Heart right ventricle (tissue), 16 donors: Measurements from ENCODE around the gene SCN7A. TPM values are rescaled to one million over a fixed set of nuclear protein-coding genes. Genes with fewer than 3 reads are reported as not detected.

Experiments used
- ATAC-seq, 8 donors: fragments of 200-7000 bp; cut with Tn5 transposase; one replicate each; pipeline ENCODE4 v1.9.1; 2020; ENCODE audit warnings: mild to moderate bottlenecking in 8 of 8, moderate library complexity in 8 of 8, moderate number of reproducible peaks in 1 of 8
- DNase-seq, 2 donors: peaks; one replicate each; pipeline ENCODE4 v3.0.0-alpha.2; 2020
- H3K27ac ChIP-seq, 10 donors: fragments of 200-600 bp; sonication (generic) in 2 of 10; one replicate each; pipeline versions ENCODE4 v1.5.0 to v1.8.0; 2020 to 2022; ENCODE audit warnings: mild to moderate bottlenecking in 3 of 10
- H3K27me3 ChIP-seq, 7 donors: fragments of 200-600 bp; one replicate each; pipeline ENCODE4 v1.8.0; 2021 to 2022; ENCODE audit warnings: mild to moderate bottlenecking in 2 of 7
- H3K36me3 ChIP-seq, 9 donors: fragments of 200-600 bp; sonication (generic) in 1 of 9; one replicate each; pipeline versions ENCODE4 v1.5.0 to v1.8.0; 2020 to 2022; ENCODE audit warnings: mild to moderate bottlenecking in 2 of 9
- H3K4me1 ChIP-seq, 9 donors: fragments of 200-600 bp; sonication (generic) in 1 of 9; one replicate each; pipeline versions ENCODE4 v1.5.0 to v1.8.0; 2020 to 2022; ENCODE audit warnings: mild to moderate bottlenecking in 4 of 9
- H3K4me3 ChIP-seq, 10 donors: fragments of 200-600 bp; sonication (generic) in 2 of 10; one replicate each; pipeline versions ENCODE4 v1.5.0 to v1.8.0; 2020 to 2022; ENCODE audit warnings: mild to moderate bottlenecking in 7 of 10, moderate library complexity in 2 of 10
- H3K9me3 ChIP-seq, 11 donors: fragments of 200-600 bp in 10 of 11; sonication (generic) in 2 of 11; one replicate each; pipeline versions ENCODE4 v1.5.0 to v1.8.0; 2013 to 2022; ENCODE audit warnings: mild to moderate bottlenecking in 2 of 11, control low read depth in 1 of 11, moderate library complexity in 1 of 11
- CTCF ChIP-seq, 9 donors: fragments of 200-600 bp; sonication (generic) in 2 of 9; IDR thresholded peaks; one replicate each; pipeline versions ENCODE4 v1.5.0 to v1.8.0; 2021 to 2022; ENCODE audit warnings: antibody characterized with exemption in 9 of 9, mild to moderate bottlenecking in 5 of 9, moderate library complexity in 1 of 9
- WGBS, 2 donors: extraction: QIAGEN DNeasy Blood & Tissue Kit; methylation state at CpG; one replicate each; pipeline ENCODE4 v1.1.7; 2013; ENCODE audit warnings: inconsistent platforms in 1 of 2; 5-methylcytosine and 5-hydroxymethylcytosine counted together
- intact Hi-C, 10 donors: fragments of 100-400 bp; cut with DNase I; formaldehyde crosslinking; loops; one replicate each; pipeline versions ENCODE4 v1.11.1 to v1.14.2; 2022
- polyA plus RNA-seq, 2 donors: library from polyadenylated mRNA; stranded (reverse); fragments of 200-250 nt; gene quantifications; one replicate each; pipeline ENCODE4 v1.2.3, GENCODE V29; 2013
- total RNA-seq, 10 donors: library from RNA; stranded (reverse); fragmentation: NEBNext Ultra II Directional in 3 of 10; extraction: Animal tissue kit (Norgen Biotek cat#: 25700) in 3 of 10; gene quantifications; one replicate each; pipeline versions ENCODE4 v1.2.1 to v1.2.4, GENCODE V29; 2021 to 2023
- donor health status: Arrhythmogenic right ventricular cardiomyopathy.
- donor health status: ischemic (EF 13 %, LVEDD 7.1; RV severe dilation, severe dysfunction).
- donor health status: healthy with polysubstance abuse.
- donor health status: DM: no; HTN: yes; CAD: no.
- donor health status: DM: no; HTN: no; CAD: no.
- donor health status: ischemic (EF 25% LVEDD 6.9; RV normal size, moderate dysfunction).
- donor health status: ischemic (EF 25% LVEDD 5.7; RV mildly dilated, moderate dysfunction).
- donor health status: healthy.
- donor health status: DM: yes; HTN: yes; CAD: no.
- donor health status: Ischemic cardiomyopathy.
- donor health status: ischemic (EF 35%, LVEDD 5.7; RV mildly dilated, moderate dysfunction).
- donor health status: nonischemic (EF 11% LVEDD 7.7; RV severe dilation, severe dysfunction).
- donor health status: DM: yes; HTN: yes; CAD: no.
- donor health status: PGD.
- donor health status: ischemic (EF 29% LVEDD 5.4; RV normal size, mild dysfunction).
- donor health status: nonischemic (EF 23%, LVEDD 6.1; RV moderate dilation, normal function).

Gene SCN7A
- total and polyA plus RNA-seq, 12 donors = 2.4 to 31.2 (median 15.4) TPM

DNA sequence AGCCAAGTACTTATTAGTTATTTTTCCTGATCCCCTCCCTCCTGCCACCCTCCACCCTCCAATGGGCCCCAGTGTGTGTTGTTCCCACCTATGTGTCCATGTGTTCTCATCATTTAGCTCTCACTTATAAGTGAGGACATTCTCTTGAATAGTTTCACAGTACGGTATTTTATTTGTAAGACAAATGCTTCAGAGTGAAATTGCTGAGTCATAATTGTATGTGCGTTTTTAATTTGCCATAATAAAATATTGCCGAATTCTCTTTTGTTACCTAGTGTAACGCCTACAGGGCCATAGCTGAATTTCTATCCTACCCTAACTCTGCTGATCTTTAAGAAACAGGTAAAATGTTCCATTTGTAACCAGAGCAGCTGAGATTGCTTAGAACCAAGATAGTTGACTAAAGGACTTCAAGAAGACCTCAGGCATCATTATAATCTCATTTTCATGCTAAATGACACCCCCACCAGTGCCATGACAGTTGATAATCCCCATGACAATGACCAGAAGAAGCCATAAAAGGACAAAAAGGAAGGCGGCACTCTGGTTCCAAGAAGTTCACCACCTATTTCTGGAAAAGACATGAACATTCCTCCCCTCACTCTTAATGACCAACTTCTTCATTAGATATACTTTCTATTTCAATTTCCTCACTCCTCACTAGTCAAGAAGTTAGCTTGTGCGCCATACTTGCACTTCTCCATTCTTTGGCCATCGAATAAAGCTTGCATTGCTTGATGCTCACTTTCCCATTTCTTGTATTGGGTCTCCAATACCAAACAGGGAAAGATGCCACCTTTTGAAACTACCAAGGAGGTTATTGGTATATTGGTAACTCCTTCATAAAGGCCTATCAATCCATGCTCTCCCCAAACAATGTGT lies 136.7 kb downstream of the SCN7A start:
- TF ChIP-seq CTCF (IDR thresholded peaks at IDR 0.05) = no peak
- Histone ChIP-seq H3K36me3 (no peaks in the 10 kb centered on the region), H3K9me3 (no peaks in the 10 kb centered on the region), H3K27me3 (no peaks in the 10 kb centered on the region), H3K4me1 (no peaks in the 10 kb centered on the region), H3K4me3 (no peak overlapping the region), H3K27ac (no peak overlapping the region)
- intact Hi-C loops = no loop called here
- no peak for ATAC-seq
- DNase-seq = no peak
- 89% methylated on average over 7 of the region's 7 CpGs for WGBS, 2 donors

Other genes starting within 250 kb of the SCN7A start
- gene SCN9A, start 118.3 kb downstream of the SCN7A start, total RNA-seq = 1 to 10 TPM in 4 of 10 donors, under 1 TPM in 6; 0.32 to 2.9 (median 0.92) TPM
- gene SCN9A, start 118.3 kb downstream of the SCN7A start, polyA plus RNA-seq = under 1 TPM; 0.10 to 0.59 TPM